Fibroblast of skin of right quadriceps (primary cell): ENCODE results near the gene GRIPAP1.
A peak's percentile ranks its signal among the peaks of the same experiment; 100 is the strongest.
"Not testable (repeated sequence)": the region's sequence is repeated elsewhere in the genome, so short reads cannot be mapped to it uniquely, and the experiment has no call there.

Experiments used
- DNase-seq: peaks from one replicate; pipeline ENCODE4 v3.0.0-alpha.2; 2013

Gene GRIPAP1

DNA sequence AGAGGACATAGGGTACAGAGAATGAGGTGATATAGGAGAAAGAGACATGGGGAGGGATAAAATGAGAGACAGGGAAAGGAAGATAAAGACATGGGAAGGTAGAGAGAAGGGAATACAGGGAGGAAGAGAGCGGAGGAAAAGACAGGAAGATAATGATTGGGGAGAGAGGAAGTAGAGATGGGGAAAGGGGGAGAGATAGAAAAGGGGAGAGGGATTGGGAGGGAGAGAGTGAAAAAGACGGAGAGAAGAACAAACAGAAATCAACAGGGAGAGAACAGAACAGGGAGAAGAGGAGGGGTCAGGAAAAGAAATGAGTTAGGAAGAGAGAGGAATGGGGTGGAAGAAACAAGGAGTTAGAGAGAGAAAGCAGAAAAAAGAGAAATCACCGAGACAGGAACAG, 4.6 kb downstream of the GRIPAP1 start:
- no peak for DNase-seq

DNA sequence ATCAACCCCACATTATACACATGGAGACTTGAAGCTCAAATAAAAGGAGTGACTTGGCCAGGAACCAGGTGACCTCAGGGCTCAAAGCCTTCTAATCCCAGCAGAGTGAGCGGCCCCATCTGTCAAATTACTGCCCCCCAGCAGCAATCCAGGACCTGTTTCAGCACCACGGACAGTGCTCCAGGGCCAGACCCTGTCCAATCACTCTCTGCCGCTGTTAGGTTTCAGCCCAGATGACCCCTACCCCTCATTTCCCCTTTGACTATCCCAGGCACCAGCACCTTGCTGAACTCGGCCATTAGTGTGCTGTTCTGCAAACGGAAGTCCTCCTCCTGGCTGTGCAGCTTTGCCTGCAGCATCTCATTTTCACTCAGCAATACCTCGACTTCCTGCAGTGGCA, 5.1 kb downstream of the GRIPAP1 start:
- no peak for DNase-seq

DNA sequence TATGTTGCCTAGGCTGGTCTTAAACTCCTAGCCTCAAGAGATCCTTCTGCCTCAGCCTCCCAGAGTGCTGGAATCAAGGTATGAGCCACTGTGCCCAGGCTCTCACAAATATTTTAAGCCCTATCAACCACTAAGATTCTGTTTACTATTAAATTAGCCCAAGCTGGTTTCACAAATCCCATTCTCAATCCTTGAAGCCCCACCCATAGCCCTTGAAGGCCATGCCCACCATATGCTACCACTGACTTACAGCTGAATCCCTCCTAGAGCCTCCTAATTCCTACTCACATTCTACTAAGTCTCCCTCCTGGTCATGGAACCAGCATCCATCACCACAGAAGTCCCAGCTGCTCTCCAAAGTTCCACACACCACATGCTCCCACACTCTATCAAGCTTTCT, 9.7 kb downstream of the GRIPAP1 start:
- no peak for DNase-seq

- DNase-seq, result no peak
These were observed 12.6 kb downstream of the GRIPAP1 start for GRCh38 chrX:48989483-48989882.

- DNase-seq, result no peak
These were observed 18.2 kb downstream of the GRIPAP1 start for GRCh38 chrX:48983896-48984295.

- DNase-seq, result no peak
These were observed 19.0 kb downstream of the GRIPAP1 start for GRCh38 chrX:48983081-48983480.

- DNase-seq, result no peak
These were observed 20.9 kb downstream of the GRIPAP1 start for GRCh38 chrX:48981178-48981577.

GRCh38 chrX:48980341-48980740, 21.7 kb downstream of the GRIPAP1 start:
- DNase-seq, result not testable (repeated sequence)

DNA sequence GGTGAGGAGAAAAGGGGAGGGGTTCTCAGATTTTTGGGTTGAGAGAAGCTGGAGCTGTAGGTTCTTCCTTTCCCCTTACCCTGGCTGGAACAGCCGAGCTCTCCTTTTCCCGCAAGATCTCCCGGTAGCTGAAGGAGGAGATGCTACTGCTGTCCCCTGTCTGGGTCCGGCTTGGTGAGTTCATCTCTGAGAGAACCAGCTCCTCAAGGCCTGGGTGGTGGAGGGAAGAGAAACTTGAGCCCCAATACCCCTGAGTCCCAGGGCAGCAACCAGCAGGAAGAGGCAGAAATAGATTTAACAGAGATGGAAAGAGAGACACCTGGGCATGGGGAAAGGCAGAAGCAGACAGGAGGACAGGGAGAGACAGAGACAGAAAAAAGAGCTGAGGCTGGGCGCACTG, 23.8 kb downstream of the GRIPAP1 start:
- no peak for DNase-seq

GRCh38 chrX:48976086-48976485, 26.0 kb downstream of the GRIPAP1 start:
- no peak for DNase-seq

DNA sequence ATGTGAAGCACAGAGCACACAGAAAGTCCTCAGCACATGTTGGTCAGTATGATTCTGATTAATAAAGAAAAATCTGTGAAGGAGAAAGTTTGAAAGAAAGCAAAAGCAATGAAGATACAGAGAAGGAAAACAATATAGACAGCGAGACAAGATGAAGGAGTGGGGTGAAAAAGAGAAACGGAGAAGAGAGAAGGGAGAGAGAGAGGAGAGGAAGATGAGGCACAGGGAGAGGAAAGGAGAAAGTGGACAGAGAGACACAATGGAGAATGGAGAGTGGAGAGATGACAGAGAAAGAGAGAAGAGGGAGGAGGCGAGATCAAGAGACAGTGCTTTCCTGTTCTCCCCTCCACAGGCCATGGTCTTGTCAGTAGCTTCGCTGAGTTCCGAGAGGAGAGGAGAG, 26.5 kb downstream of the GRIPAP1 start:
- no peak for DNase-seq

DNA sequence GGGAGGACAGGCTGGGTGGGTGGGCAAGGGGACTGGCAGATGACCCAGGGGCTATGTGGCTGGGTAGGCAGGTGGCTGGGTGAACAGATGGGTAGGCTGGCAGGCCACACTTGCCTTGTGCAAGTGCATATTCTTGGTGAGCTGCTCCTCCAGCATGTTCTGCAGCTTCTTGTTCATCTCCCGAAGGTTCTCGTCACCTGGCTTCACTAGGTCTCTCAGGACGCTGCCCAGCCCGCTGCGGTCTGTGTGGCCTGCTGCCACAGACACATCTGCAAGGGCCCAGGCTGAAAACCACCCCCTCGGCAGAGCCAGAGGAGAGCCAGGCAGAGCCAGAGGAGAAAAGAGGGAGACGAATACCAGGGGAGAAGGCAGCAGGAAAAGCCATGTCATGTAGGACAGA, 27.0 kb downstream of the GRIPAP1 start:
- no peak for DNase-seq

DNA sequence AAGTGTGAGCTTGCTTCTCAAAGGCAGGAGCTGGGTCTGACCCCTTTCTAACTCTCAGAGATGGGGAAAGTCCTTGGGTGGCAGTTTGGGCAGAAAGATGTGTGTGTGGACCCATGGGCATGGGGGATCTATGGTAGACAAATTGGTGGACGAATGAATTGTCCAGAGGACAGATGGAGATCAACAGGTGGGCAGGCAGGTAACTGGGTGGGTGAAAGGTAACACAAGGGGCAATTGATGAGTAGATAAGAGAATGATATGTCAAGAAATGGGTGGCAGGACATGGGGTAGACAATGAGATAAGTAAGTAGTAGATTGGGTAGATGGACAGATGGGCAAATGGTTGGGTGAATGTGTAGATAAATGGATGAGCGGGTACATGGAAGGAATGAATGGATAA, 27.5 kb downstream of the GRIPAP1 start:
- DNase-seq, result no peak

- no peak for DNase-seq
These were observed 28.0 kb downstream of the GRIPAP1 start for GRCh38 chrX:48974033-48974432.

DNA sequence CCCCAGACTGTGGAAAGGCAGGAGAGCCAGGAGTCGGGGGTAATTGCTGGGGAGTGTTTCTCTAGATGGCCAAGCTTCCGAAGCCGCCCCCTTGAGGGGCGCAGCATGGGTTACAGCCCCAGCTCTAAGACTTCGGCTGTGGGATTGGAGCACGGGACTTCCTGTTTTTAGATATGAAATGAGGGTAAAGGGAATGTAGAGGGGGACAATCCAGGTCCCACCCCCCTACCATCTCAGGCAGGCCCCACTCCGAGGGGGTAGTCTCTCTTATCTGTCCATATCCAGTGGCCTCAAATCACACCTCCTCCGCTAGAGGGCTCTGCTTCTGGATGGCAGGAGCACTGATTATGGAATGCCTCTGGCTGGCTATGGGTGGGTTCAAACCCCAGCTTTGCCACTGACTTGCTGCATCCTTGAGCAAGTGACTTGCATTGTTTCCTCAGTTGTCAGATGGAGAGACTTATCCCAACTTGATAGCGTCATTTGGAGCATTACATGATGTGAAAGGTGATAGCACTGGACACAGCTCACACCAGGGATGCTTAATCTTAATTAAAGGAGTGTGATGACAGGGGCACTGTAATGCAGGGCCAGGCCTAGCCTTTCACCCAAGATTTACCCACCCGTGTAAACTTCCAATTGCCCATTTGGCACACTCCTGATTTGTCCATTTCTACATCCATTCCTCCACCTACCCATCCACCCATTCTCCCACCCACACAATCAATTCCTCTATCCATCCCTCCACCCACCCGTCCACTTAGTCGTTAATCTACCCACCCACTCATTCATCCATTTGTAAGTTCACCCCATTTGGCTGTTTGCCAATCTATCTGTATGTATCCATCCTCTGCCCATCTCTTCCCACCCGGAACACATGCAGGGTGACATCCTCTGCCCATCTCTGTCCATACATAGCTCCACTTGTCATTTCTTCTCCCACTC, 29.6 kb downstream of the GRIPAP1 start:
- DNase-seq, result peak; percentile 59

DNA sequence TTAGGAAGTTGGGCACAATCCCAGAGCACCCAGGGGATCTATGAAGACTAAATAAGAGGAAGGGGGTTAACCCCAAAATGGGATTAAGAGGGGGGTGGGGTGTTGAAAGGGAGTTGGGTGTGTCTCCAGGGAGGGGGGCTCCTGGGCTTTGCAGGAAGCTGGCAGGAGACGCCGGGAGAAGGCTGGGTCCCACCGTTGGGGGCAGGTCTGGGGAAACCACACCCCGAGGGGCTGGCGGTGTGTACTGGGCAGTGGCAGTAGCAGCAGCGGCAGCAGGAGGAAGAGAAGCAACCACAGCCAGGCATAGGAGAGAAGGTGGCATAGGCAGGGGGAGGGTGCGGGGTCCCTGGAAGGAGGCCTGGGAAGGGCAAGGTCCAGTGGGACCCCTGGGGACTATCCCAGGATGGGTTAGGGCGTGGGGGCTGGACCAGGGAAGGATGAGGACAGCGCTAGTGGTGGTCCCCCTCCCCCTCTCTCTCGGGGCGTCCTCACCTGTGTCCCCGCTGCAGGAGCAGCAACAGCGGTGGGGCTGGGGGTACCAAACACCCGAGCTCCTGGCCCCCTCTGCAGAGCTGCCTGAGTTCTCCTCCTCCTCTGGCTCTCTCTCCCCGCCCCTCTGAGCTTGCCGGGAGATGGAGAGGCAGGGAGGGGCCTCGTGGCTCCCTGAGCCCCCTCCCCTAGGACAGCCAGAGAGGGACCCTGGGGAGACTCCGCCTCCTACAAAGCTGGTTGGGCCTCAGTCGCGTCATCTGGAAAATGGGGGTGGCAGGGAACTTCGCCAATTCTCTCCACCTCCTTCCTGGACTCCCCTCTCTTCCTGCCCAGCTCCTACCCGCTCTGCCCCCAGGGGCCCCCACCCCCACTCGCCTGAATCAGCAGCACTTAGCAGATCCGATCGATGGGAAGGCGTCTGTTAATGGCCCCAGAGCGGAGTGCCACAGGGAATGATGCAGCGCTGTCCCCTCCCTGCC, 30.5 kb downstream of the GRIPAP1 start, which contains the start of gene KCND1:
Gene KCND1 (minus strand): TSS at position 596 of the 971 bp plus-strand sequence. CDS start 1,573 bp downstream, outside the sequence.
- peak; percentile 79 for DNase-seq

- no peak for DNase-seq
These were observed 32.6 kb downstream of the GRIPAP1 start for GRCh38 chrX:48969471-48969870.

DNA sequence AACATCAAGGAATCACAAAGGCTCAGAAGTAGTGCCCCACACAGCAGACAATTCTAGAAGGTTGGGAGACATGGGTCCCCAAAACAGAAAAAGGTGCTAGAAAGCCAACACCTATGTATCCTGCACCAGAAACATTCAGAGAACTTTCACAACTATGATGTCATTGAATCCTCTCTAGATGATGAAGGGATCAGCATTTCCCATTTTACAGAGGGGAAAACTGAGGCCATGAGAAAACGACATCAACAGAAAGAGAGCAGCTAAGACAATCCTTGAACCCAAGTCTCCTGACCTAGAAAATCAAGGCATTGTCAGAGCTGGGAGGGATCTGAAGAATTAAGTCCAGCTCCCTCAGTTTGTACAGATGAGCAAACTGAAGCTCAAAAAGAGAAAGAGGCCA, 33.7 kb downstream of the GRIPAP1 start:
- DNase-seq, result no peak

DNA sequence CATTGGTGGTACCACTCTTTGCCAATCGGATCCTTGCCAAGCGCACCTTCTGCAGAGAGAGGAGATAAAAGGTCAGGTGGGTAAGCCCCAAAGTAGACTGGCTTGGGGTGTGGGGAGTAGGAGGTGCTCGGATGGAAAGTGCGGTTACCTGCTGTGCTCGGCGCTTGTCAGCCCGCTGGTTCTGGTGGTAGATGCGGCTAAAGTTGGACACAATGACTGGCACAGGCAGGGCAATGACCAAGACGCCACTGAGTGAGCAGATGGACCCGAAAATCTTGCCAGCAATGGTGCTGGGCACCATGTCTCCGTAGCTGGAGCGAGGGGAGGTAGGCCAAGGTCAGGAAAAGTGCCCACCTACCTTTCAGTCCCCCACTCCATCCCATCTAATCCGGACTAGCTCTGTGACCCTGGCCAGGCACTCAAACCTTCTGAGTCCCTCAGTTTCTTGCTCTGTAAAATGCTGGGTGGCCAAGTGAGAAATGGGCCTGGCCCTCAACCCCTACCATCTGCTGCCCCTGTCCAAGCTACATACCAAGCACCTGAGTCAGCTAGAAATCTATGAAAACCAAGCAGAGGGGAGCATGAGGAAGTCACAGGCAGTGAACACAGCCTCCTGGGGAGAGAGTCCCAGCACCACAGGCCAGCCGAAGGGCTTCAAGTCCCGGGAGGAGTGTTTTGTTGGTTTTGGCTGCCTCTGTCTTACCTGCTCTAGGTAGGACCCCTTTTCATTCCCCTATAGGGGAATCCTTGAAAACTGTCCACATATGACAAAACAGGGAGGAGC, 35.1 kb downstream of the GRIPAP1 start:
- peak; percentile 28 for DNase-seq

DNA sequence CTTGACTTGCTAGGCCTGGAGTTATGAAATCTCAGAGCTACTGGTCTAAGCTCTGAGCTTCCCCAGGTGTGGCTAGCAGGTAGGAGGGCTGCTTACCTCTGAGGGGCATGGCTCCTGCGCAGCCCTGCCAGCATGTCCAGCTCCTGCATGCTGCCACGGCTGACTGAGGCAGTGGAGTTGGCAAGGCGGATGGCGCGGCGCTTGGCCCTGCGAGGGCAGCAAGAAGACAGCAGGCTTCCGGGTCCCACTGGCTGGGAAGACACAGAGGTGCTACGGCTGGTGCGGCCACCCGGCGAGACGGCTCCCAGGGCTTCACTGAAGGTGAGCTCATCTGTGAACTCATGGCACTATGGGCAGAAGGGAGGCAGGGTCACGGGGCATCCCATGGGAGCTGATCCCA, 36.1 kb downstream of the GRIPAP1 start:
- no peak for DNase-seq

DNA sequence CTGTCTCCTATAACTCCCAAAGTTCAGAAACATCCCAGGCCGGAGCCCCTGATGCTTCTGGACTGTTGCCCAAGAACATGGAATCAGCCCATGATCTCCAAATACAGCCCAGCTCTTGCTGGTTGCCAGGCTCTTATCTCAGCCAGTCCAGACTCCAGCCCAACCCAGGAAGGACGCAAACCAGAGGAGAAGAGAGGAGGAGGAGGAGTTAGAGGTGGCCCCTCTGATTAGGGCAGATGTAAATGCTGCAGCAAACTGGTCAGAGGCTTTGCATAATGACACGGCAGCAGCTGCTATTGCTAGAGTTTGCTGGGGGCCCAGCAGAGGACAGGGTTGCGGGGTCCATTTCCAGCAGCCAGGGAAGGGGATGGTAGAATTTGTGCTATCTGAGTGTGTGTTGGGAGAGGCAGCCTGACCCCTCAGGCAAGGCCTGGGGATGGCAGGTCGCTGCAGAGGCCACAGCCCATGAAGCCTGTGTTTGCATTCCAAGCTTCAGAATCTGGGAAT, 40.4 kb downstream of the GRIPAP1 start:
- DNase-seq, result no peak

DNA sequence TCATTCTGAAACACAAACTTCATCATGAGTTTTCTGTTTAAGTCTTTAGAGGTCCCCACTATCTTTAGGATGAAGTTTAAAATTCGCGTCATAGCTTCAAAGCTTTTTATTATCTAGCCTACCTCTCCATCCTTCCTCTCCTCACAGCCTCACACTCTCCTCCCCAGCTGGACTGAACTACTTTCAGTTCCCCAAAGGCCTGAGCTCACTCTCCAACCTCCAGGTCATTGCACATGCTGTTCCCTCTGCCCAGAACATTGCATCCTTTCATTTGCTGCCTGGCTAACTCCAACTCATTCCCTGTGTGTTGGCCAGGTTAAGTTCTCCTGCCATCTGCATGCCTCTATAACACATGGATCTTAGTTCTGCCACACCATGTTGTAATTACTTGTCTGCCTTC, 41.8 kb downstream of the GRIPAP1 start:
- DNase-seq, result no peak
